IPS-20b (cell line): ENCODE measurements around the gene SIAH1.
"Not testable (repeated sequence)": the region's sequence is repeated elsewhere in the genome, so short reads cannot be mapped to it uniquely, and the experiment has no call there.

Experiments used
- H3K27ac ChIP-seq: one replicate; pipeline ENCODE4 v1.5.1; 2013; ENCODE audit warnings: low read length
- H3K27me3 ChIP-seq: 2 replicates; pipeline ENCODE4 v1.6.1; 2013; ENCODE audit warnings: mild to moderate bottlenecking, low read length, inconsistent platforms; ENCODE audit not compliant: insufficient read depth
- H3K36me3 ChIP-seq: 2 replicates; pipeline ENCODE4 v1.6.1; 2013; ENCODE audit warnings: low read depth, mild to moderate bottlenecking, inconsistent platforms, low read length, moderate library complexity; ENCODE audit not compliant: insufficient read depth
- H3K4me1 ChIP-seq: 2 replicates; pipeline ENCODE4 v1.6.1; 2013; ENCODE audit warnings: mild to moderate bottlenecking, control low read depth, inconsistent platforms, low read length, moderate library complexity; ENCODE audit not compliant: insufficient read depth
- H3K4me3 ChIP-seq: 2 replicates; pipeline ENCODE4 v1.5.1; 2013; ENCODE audit warnings: mild to moderate bottlenecking, low read length, inconsistent platforms
- H3K9ac ChIP-seq: 2 replicates; pipeline ENCODE4 v1.6.1; 2013; ENCODE audit warnings: low read depth, mild to moderate bottlenecking, inconsistent platforms, low read length, moderate library complexity
- H3K9me3 ChIP-seq: 2 replicates; pipeline ENCODE4 v1.6.1; 2013; ENCODE audit warnings: mild to moderate bottlenecking, low read depth, low read length, inconsistent platforms; ENCODE audit not compliant: insufficient read depth

Gene SIAH1

GRCh38 chr16:48373258-48374029 is 11.8 kb downstream of the SIAH1 start:
- Histone ChIP-seq H3K4me1 (peaks cover 17% of the 10 kb centered on the region), H3K27me3 (no peaks in the 10 kb centered on the region), H3K9ac (no peak overlapping the region), H3K9me3 (no peaks in the 10 kb centered on the region), H3K36me3 (no peaks in the 10 kb centered on the region), H3K27ac (no peak overlapping the region), H3K4me3 (no peak overlapping the region)

GRCh38 chr16:48372744-48373143 is 12.5 kb downstream of the SIAH1 start:
- H3K4me1 ChIP-seq, result peaks cover 17% of the 10 kb centered on the region
- no peak overlapping the region for H3K9ac ChIP-seq
- H3K36me3 ChIP-seq, result no peaks in the 10 kb centered on the region
- no peaks in the 10 kb centered on the region for H3K9me3 ChIP-seq
- no peak overlapping the region for H3K4me3 ChIP-seq
- no peaks in the 10 kb centered on the region for H3K27me3 ChIP-seq
- H3K27ac ChIP-seq, result no peak overlapping the region

- no peaks in the 10 kb centered on the region for H3K9me3 ChIP-seq
- no peak overlapping the region for H3K4me3 ChIP-seq
- no peak overlapping the region for H3K9ac ChIP-seq
- H3K27ac ChIP-seq, result no peak overlapping the region
- H3K36me3 ChIP-seq, result no peaks in the 10 kb centered on the region
- no peaks in the 10 kb centered on the region for H3K27me3 ChIP-seq
- peaks cover 21% of the 10 kb centered on the region for H3K4me1 ChIP-seq
Measured at GRCh38 chr16:48371393-48371780, 13.8 kb downstream of the SIAH1 start.

DNA sequence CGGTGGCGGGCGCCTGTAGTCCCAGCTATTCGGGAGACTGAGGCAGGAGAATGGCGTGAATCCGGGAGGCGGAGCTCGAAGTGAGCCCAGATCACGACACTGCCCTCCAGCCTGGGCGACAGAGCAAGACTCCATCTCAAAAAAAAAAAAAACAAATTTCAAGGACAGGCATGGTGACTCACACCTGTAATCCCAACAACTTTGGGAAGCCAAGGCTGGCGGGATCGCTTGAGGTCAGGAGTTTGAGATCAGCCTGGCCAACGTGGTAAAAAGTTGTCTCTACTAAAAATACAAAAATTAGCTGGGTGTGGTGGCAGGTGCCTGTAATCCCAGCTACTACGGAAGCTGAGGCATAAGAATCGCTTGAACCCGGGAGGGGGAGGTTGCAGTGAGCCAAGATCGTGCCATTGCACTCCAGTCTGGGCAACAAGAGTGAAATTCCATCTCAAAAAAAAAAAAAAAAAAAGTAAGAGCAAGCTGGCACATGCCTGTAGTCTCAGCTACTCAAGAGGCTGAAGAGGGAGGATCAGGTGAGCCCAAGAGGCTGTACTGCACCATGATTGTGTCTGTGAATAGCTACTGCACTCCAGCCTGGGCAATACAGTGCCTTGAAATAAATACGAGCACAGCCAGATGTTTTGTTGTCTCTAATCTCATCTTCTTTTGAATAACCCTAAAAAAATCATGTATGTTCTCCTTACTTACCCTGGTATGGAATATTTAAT is 14.4 kb downstream of the SIAH1 start:
- H3K9ac ChIP-seq, H3K4me3 ChIP-seq, H3K27ac ChIP-seq, H3K9me3 ChIP-seq, H3K27me3 ChIP-seq, H3K36me3 ChIP-seq: not testable (repeated sequence)
- H3K4me1 ChIP-seq, result peaks cover 21% of the 10 kb centered on the region

- H3K27me3 ChIP-seq, result no peaks in the 10 kb centered on the region
- no peaks in the 10 kb centered on the region for H3K36me3 ChIP-seq
- H3K27ac ChIP-seq, result no peak overlapping the region
- H3K4me1 ChIP-seq, result peaks cover 25% of the 10 kb centered on the region
- H3K9ac ChIP-seq, result no peak overlapping the region
- H3K9me3 ChIP-seq, result no peaks in the 10 kb centered on the region
- no peak overlapping the region for H3K4me3 ChIP-seq
Measured at GRCh38 chr16:48370229-48370628, 15.0 kb downstream of the SIAH1 start.

- Histone ChIP-seq H3K36me3 (no peaks in the 10 kb centered on the region), H3K27me3 (no peaks in the 10 kb centered on the region), H3K4me1 (peaks cover 24% of the 10 kb centered on the region), H3K4me3 (no peak overlapping the region), H3K9ac (no peak overlapping the region), H3K9me3 (no peaks in the 10 kb centered on the region), H3K27ac (no peak overlapping the region)
Measured at GRCh38 chr16:48369765-48370164, 15.4 kb downstream of the SIAH1 start.

DNA sequence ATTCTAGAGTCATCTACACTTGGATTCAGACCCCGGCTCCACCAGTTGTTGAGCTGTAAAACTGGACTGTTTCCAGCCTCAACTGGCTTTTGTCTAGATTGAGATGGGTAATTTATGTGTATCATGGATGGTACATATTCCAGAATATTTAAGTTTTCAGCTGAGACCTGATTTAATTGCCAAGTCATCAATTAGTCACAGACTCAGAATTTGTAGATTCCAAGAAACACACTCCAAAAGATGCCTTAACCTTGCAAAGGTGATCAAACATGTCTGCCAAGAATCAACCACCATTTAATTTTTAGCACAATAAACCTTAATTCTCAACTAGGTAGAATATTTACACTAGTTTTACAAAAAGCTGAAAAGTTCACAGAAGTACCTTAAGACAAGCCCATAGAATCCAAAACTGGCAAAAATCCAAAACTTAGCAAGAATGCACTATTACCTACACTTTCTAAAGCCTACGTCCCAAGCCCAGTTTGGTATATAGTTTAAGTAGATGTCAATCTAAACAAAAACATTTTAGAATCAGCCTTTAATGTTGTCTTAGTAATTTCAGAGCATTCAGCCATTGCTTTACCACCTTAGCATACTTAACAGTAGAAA is 17.7 kb downstream of the SIAH1 start:
- no peak overlapping the region for H3K4me3 ChIP-seq
- H3K9me3 ChIP-seq, result no peaks in the 10 kb centered on the region
- H3K9ac ChIP-seq, result peak overlapping the region; percentile 90; the same call in 1 of the 2 replicates
- no peaks in the 10 kb centered on the region for H3K27me3 ChIP-seq
- no peaks in the 10 kb centered on the region for H3K36me3 ChIP-seq
- no peak overlapping the region for H3K27ac ChIP-seq
- H3K4me1 ChIP-seq, result peaks cover 20% of the 10 kb centered on the region

DNA sequence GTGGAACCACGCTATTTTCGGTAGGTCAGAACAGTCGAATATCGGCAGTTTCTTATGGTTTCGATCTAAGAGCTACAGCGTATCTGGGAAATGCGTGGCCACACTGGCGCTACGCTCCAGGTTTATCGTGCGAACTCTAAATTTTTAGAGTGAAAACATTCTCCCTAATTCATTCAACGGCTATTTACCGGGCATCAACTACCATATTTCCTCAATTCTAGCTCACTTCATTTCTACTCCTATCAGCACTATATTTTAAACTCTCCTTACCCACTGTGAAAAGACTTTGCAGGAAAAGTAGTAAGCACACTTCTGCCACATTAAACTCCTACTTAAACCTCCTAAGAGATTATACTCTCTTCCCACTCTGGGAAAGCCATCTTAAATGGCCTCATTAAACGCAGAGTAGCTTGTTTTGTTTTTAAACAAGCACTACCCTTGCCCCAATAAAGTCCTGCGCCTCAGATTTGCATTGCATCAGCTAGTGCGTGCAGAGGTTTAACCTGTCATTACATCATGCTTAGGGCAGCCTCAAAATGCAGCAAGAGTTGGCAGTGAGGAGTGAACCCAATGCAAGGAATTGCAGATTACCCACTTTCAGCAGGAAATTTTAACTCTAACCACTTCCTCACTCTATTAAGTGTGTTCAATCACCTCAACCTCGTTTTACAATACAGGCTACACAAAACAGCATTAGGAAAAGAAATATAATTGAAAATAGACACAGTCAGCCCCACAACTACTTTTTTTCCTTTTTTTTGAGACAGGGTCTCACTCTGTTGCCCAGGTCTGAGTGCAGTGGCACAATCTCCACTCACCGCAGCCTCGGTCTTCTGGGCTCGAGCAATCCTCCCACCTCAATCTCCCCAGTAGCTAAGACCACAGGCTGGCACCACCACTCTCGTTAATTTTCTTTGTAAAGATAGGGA is 18.8 kb downstream of the SIAH1 start:
- H3K4me3 ChIP-seq, result peak overlapping the region; percentile 85
- H3K4me1 ChIP-seq, result peaks cover 20% of the 10 kb centered on the region
- H3K27me3 ChIP-seq, result no peaks in the 10 kb centered on the region

GRCh38 chr16:48365601-48366164 is 19.5 kb downstream of the SIAH1 start:
- Histone ChIP-seq H3K9ac (peak overlapping the region; percentile 90), H3K36me3 (peaks cover 15% of the 10 kb centered on the region), H3K4me1 (peaks cover 20% of the 10 kb centered on the region), H3K9me3 (no peaks in the 10 kb centered on the region), H3K4me3 (peak overlapping the region; percentile 85), H3K27ac (peak overlapping the region; percentile 20), H3K27me3 (no peaks in the 10 kb centered on the region)

More for the DNA sequence above, 18.8 kb downstream of the SIAH1 start:
- H3K27ac ChIP-seq, result peak overlapping the region; percentile 8
- H3K9me3 ChIP-seq, result no peaks in the 10 kb centered on the region
- H3K36me3 ChIP-seq, result peaks cover 9% of the 10 kb centered on the region
- H3K9ac ChIP-seq, result peak overlapping the region; percentile 90

GRCh38 chr16:48365025-48365600 is 20.1 kb downstream of the SIAH1 start:
- peak overlapping the region; percentile 20 for H3K27ac ChIP-seq
- H3K36me3 ChIP-seq, result peaks cover 16% of the 10 kb centered on the region
- H3K4me1 ChIP-seq, result peaks cover 18% of the 10 kb centered on the region
- peak overlapping the region; percentile 85 for H3K4me3 ChIP-seq
- peak overlapping the region; percentile 90; the same call in 1 of the 2 replicates for H3K9ac ChIP-seq
- no peaks in the 10 kb centered on the region for H3K27me3 ChIP-seq
- no peaks in the 10 kb centered on the region for H3K9me3 ChIP-seq
